HTERT RPE-1 (cell line): ENCODE data around the gene SPATA45.

Experiments used
- in situ Hi-C: fragments of 300-500 bp; cut with MboI; formaldehyde crosslinking; loops from 4 replicates; pipeline ENCODE4 v1.14.3; 2020; ENCODE audit warnings: low sequenced_read_pairs

The SPATA45 gene

GRCh38 chr1:212782422-212783154 is 64.9 kb downstream of the SPATA45 start:
- in situ Hi-C loops: no loop called here

- in situ Hi-C loops: no loop called here
Measured at GRCh38 chr1:212781225-212781624, 66.2 kb downstream of the SPATA45 start.

GRCh38 chr1:212780759-212781158 is 66.7 kb downstream of the SPATA45 start:
- in situ Hi-C loops: no loop called here
